ENCODE measurements around the gene NUBP1.

DNA sequence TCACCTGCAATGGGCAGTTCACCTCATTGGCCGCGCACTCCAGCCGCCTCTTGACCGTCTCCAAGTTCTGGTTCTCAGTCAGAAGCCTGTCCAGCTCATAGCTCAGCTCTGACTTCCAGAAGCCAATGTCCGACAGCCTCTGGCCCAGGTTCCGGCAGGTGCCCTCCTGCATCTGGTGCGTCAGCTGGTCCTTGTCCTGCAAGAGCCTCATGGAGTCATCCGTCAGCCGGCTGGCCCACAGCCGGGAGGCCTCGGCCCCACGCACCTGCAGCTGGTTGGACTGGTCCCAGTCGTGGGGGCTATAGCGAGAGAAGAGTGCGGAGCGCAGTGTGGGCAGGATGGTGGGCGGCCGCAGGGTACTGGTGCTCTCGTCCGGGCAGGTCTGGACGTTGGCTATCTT lies 49.3 kb upstream of the NUBP1 start:
- TF ChIP-seq CBX8 (IDR thresholded peaks at IDR 0.05; ENCODE audit: borderline replicate concordance, extremely low read depth, low read depth, low read length, poor library complexity, severe bottlenecking) (no peak), ATF7 (IDR thresholded peaks at IDR 0.05) (no peak)
- TF ChIP-seq, protein P1, sequence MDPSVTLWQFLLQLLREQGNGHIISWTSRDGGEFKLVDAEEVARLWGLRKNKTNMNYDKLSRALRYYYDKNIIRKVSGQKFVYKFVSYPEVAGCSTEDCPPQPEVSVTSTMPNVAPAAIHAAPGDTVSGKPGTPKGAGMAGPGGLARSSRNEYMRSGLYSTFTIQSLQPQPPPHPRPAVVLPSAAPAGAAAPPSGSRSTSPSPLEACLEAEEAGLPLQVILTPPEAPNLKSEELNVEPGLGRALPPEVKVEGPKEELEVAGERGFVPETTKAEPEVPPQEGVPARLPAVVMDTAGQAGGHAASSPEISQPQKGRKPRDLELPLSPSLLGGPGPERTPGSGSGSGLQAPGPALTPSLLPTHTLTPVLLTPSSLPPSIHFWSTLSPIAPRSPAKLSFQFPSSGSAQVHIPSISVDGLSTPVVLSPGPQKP (CRISPR knock-in tag; IDR thresholded peaks at IDR 0.05): no peak

Measured in K562 (cell line).